GM21576 (cell line): ENCODE measurements around the gene TRPM2.

Experiments
- ATAC-seq: cut with Tn5 transposase; IDR thresholded peaks from one replicate; pipeline ENCODE4 v1.9.1; 2021; ENCODE audit warnings: mild to moderate bottlenecking, moderate library complexity; ENCODE audit not compliant: unreplicated experiment

TRPM2 gene

GRCh38 chr21:44353191-44353970 lies at the start of gene TRPM2:
Gene TRPM2, plus strand, starts transcription at chr21:44353621. Its CDS starts 80 bp downstream, at chr21:44353701.
- no peak for ATAC-seq

GRCh38 chr21:44304011-44304616 lies 49.3 kb upstream of the TRPM2 start:
- no peak for ATAC-seq

- no peak for ATAC-seq
Measured at GRCh38 chr21:44304877-44305293, 48.5 kb upstream of the TRPM2 start.

GRCh38 chr21:44305691-44306090 lies 47.7 kb upstream of the TRPM2 start:
- ATAC-seq: no peak

- no peak for ATAC-seq
Measured at GRCh38 chr21:44306936-44307704, 46.3 kb upstream of the TRPM2 start.

- no peak for ATAC-seq
Measured at GRCh38 chr21:44310628-44311507, 42.6 kb upstream of the TRPM2 start.

- no peak for ATAC-seq
Measured at GRCh38 chr21:44312089-44312488, 41.3 kb upstream of the TRPM2 start.

GRCh38 chr21:44312716-44313115 lies 40.7 kb upstream of the TRPM2 start:
- no peak for ATAC-seq

- ATAC-seq: no peak
Measured at GRCh38 chr21:44313451-44313850, 40.0 kb upstream of the TRPM2 start.

GRCh38 chr21:44314128-44314527 lies 39.3 kb upstream of the TRPM2 start:
- ATAC-seq: no peak

- no peak for ATAC-seq
Measured at GRCh38 chr21:44314561-44314960, 38.9 kb upstream of the TRPM2 start.

GRCh38 chr21:44315691-44316203 lies 37.7 kb upstream of the TRPM2 start:
- ATAC-seq: no peak

GRCh38 chr21:44316277-44316900 lies 37.0 kb upstream of the TRPM2 start:
- ATAC-seq: no peak

- no peak for ATAC-seq
Measured at GRCh38 chr21:44317241-44317782, 36.1 kb upstream of the TRPM2 start.

GRCh38 chr21:44317871-44318270 lies 35.5 kb upstream of the TRPM2 start:
- ATAC-seq: no peak

- ATAC-seq: no peak
Measured at GRCh38 chr21:44318489-44319285, 34.7 kb upstream of the TRPM2 start.

- no peak for ATAC-seq
Measured at GRCh38 chr21:44319407-44320065, 33.9 kb upstream of the TRPM2 start.

- ATAC-seq: no peak
Measured at GRCh38 chr21:44320847-44321246, 32.6 kb upstream of the TRPM2 start.
